Endothelial cell of hepatic sinusoid (primary cell): ENCODE measurements around the gene STRIP1.
"Not testable (repeated sequence)": the region's sequence is repeated elsewhere in the genome, so short reads cannot be mapped to it uniquely, and the experiment has no call there.

Source experiments
- in situ Hi-C: cut with HindIII; loops from 2 replicates; pipeline ENCODE4 v1.10.0; 2017; ENCODE audit warnings: low sequenced_read_pairs

The STRIP1 gene

GRCh38 chr1:110067479-110067892 is 33.1 kb downstream of the STRIP1 start:
- in situ Hi-C loops, result no loop called here

- in situ Hi-C loops, result no loop called here
Measured at GRCh38 chr1:110067893-110068645, 33.6 kb downstream of the STRIP1 start.

GRCh38 chr1:110068646-110069403 is 34.4 kb downstream of the STRIP1 start:
- in situ Hi-C loops, result no loop called here

GRCh38 chr1:110069404-110070281 is 35.2 kb downstream of the STRIP1 start:
- in situ Hi-C loops, result no loop called here

- in situ Hi-C loops, result no loop called here
Measured at GRCh38 chr1:110070282-110070669, 35.9 kb downstream of the STRIP1 start.

GRCh38 chr1:110070671-110071242 is 36.3 kb downstream of the STRIP1 start, which contains the start of gene ALX3:
Gene ALX3 (minus strand): TSS chr1:110070672. CDS start chr1:110070612, 60 bp downstream.
- in situ Hi-C loops, result no loop called here

GRCh38 chr1:110074166-110074565 is 39.7 kb downstream of the STRIP1 start:
- in situ Hi-C loops, result no loop called here

- in situ Hi-C loops, result no loop called here
Measured at GRCh38 chr1:110076789-110077500, 42.5 kb downstream of the STRIP1 start.

- in situ Hi-C loops, result not testable (repeated sequence)
Measured at GRCh38 chr1:110079995-110080394, 45.6 kb downstream of the STRIP1 start.

GRCh38 chr1:110081061-110081460 is 46.6 kb downstream of the STRIP1 start:
- in situ Hi-C loops, result no loop called here

GRCh38 chr1:110082477-110082876 is 48.1 kb downstream of the STRIP1 start:
- in situ Hi-C loops, result no loop called here

GRCh38 chr1:110083061-110083865 is 48.8 kb downstream of the STRIP1 start:
- in situ Hi-C loops, result no loop called here

GRCh38 chr1:110083866-110084226 is 49.4 kb downstream of the STRIP1 start:
- in situ Hi-C loops, result no loop called here

GRCh38 chr1:110084227-110085078 is 50.0 kb downstream of the STRIP1 start:
- in situ Hi-C loops, result no loop called here

- in situ Hi-C loops, result no loop called here
Measured at GRCh38 chr1:110085671-110086070, 51.2 kb downstream of the STRIP1 start.

GRCh38 chr1:110086961-110087360 is 52.5 kb downstream of the STRIP1 start:
- in situ Hi-C loops, result no loop called here

GRCh38 chr1:110087812-110088738 is 53.7 kb downstream of the STRIP1 start:
- in situ Hi-C loops, result no loop called here
